Mesenteric fat pad (tissue), 1 donor: ENCODE results near the gene FOXD3. TPM values are rescaled to one million over a fixed set of nuclear protein-coding genes. Genes with fewer than 3 reads are reported as not detected.
"Not testable (repeated sequence)": the region's sequence is repeated elsewhere in the genome, so short reads cannot be mapped to it uniquely, and the experiment has no call there.

Source experiments
- DNase-seq: peaks from one replicate; pipeline ENCODE4 v3.0.0-alpha.2; 2020; ENCODE audit warnings: low spot score
- microRNA-seq: library from miRNA; unstranded; fragments of <30 nt; microRNA quantifications from one replicate; pipeline ENCODE4 v1.2.0, GENCODE V29; 2020; ENCODE audit warnings: borderline number of aligned reads
- total RNA-seq: library from RNA; stranded (reverse); fragmentation: NEBNext Ultra II Directional; extraction: Animal tissue kit (Norgen Biotek cat#: 25700); gene quantifications from one replicate; pipeline ENCODE4 v1.2.1, GENCODE V29; 2021
- donor health status: DM: yes; HTN: yes; CAD: no.

Gene FOXD3
- total RNA-seq, 1 donor from 2014 or later: not detected

- not testable (repeated sequence) for DNase-seq
Measured at GRCh38 chr1:63356234-63356633, 33.9 kb downstream of the FOXD3 start.

GRCh38 chr1:63359561-63359960 lies 37.2 kb downstream of the FOXD3 start:
- DNase-seq: no peak

- no peak for DNase-seq
Measured at GRCh38 chr1:63362073-63362472, 39.7 kb downstream of the FOXD3 start.

GRCh38 chr1:63362578-63362977 lies 40.2 kb downstream of the FOXD3 start:
- DNase-seq: no peak

- DNase-seq: no peak
Measured at GRCh38 chr1:63363014-63363413, 40.6 kb downstream of the FOXD3 start.

GRCh38 chr1:63366908-63367214 lies 44.5 kb downstream of the FOXD3 start:
- DNase-seq: no peak

GRCh38 chr1:63367215-63368103 lies 45.1 kb downstream of the FOXD3 start, which contains the start of gene ALG6:
Gene ALG6, plus strand, starts transcription at chr1:63367627. Its CDS starts 3,351 bp downstream, at chr1:63370978.
- DNase-seq: peak; percentile 98

- DNase-seq: no peak
Measured at GRCh38 chr1:63368131-63368530, 45.8 kb downstream of the FOXD3 start.

Small RNA genes within 50 kb of the gene (microRNA-seq; reads per million reads assigned to microRNA genes)
- not detected for gene MIR6068

Other genes with a start within 250 kb of the FOXD3 start
- 8.4 TPM for gene ALG6, start 45.1 kb downstream of the FOXD3 start, total RNA-seq
- gene ITGB3BP, start 200.7 kb downstream of the FOXD3 start, total RNA-seq: 8.1 TPM
- gene EFCAB7, start 201.0 kb downstream of the FOXD3 start, total RNA-seq: 3.4 TPM